GM13977 (cell line): Measurements from ENCODE around the gene CARNS1.

Source experiments
- DNase-seq: peaks from one replicate; pipeline ENCODE4 v3.0.0; 2012; ENCODE audit warnings: low spot score
- CTCF ChIP-seq: IDR thresholded peaks from 2 replicates; pipeline ENCODE4 v1.5.1; 2012; ENCODE audit warnings: mild to moderate bottlenecking, control low read depth; ENCODE audit not compliant: insufficient read depth; ENCODE audit errors: extremely low read depth, missing control alignments
- in situ Hi-C: fragments of 300-500 bp; cut with MboI; formaldehyde crosslinking; loops from one replicate; pipeline ENCODE4 v1.12.0; 2022; ENCODE audit warnings: low sequenced_read_pairs, low pct_unique_long_range_greater_than_20kb, mixed read lengths, inconsistent platforms; ENCODE audit not compliant: unreplicated experiment

The CARNS1 gene

DNA sequence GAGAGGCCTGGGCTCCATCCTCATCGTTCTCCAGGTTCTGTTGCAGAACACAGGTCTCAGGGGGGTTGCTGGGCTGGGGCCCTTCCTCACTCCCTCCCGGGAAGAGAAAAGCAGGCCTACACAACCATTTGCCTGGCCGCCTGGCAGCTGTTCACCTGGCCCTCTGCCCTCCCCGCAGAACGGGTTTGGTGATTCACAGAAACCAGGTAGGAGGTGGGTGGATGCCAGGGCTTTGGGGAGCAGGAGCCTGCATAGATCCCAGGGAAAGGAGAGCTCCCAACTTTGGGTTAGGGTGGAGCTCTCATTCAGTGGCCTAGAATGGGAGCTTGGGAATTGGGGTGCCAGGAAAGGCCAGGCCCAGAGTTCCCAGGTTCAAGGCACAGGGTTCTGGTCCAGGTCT, 52.6 kb downstream of the CARNS1 start:
- DNase-seq: no peak
- no peak for TF ChIP-seq CTCF
- in situ Hi-C loops: loop anchor here (10.0 kb wide), 1 partner anchor 63 kb away; the partner anchor contains the start of genes PPP1CA and TBC1D10C

DNA sequence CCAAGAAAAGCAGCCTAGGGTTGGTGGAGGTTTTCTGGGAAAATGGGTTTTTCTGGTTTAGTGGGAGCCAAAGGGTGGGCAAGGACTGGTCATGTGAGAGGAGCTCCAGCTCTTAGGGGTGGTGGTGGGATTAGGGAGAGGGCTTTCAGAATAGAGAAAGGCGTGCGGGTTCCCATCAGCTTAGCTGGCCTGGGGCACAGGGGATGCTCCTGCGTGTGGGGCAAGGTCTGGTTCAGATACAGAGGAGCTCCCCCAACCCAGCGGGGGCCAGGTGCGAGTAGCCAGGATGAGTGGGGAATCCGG, 52.9 kb downstream of the CARNS1 start:
- TF ChIP-seq CTCF: no peak
- no peak for DNase-seq
- in situ Hi-C loops: loop anchor here (10.0 kb wide), 1 partner anchor 64 kb away; the partner anchor contains the start of genes PPP1CA and TBC1D10C

DNA sequence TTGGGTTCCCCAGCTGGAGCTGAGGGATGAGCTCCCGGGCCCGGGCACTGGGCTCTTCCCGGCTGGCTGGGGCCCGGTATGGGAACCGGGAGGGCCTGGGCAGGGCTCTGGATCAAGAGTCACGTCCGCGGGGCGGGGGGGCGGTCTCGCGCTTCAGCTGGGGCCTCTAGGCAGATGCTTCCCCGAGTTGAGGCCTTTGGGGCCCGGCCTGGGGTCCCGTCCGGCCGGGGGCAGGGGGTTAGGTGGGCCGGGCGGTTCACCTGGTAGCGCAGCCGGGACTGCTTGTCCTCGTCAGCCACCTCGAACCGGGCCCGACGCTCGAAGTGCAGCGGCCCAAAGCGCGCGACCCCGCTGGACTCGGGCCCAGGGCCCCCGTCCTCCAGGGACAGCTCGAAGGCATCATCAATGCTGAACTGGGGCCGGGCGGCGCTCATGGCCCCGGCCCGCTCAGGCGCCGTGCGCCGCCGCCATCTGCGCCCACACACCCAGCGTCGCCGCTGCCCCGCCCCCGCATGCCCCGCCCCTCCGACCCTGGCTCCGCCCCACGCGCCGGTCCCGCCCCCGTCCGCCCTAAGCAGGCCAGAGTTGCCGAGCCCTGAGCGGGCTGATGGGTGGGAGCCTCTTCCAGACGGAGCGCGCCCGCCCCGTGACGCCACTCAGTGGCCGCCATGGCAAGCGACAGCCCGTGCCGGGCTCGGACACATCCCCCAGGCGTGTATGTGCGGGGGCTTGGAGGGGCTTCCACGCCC, 53.5 kb downstream of the CARNS1 start, which contains the start of gene TMEM134:
Gene TMEM134 (minus strand): TSS at position 493 of the 749 bp plus-strand sequence. CDS start 59 bp downstream, at position 434.
- peak; percentile 80 for TF ChIP-seq CTCF
- in situ Hi-C loops: loop anchor here (10.0 kb wide), 1 partner anchor 64 kb away; the partner anchor contains the start of genes PPP1CA and TBC1D10C
- DNase-seq: peak; percentile 97

GRCh38 chr11:67469508-67469811, 54.0 kb downstream of the CARNS1 start:
- DNase-seq: no peak
- in situ Hi-C loops: loop anchor here (10.0 kb wide), 1 partner anchor 65 kb away; the partner anchor contains the start of genes PPP1CA and TBC1D10C
- no peak for TF ChIP-seq CTCF

DNA sequence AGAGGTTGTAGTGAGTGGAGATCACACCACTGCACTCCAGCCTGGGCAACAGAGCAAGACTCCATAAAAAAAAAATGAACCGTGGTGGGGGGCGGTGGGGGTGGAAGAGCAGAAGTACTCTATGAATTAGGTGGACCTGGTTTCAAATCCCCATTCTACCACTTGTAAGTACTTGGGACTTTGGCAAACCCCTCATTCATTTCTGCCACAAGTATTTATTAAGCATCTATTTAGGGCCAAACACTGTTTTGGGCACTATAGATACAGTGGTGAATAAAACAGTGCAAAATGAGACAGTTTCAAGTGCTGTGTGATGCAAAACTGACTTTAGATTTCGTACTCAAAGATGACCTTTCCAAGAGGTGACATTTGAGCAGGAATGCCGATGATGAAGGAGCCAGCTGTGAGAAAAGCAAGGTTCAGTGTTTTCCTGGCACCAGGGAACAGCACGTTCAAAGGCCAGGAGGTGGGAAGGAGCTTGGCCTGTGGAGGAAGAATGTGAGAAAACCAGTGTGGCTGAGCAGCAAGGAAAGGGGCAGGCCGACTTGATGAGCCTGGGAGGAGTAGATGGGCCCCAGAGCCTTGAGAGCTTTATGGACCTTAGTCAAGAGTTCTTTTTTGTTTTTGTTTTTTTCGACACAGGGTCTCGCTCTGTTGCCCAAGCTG, 55.0 kb downstream of the CARNS1 start:
- no peak for DNase-seq
- TF ChIP-seq CTCF: no peak
- in situ Hi-C loops: no loop called here

DNA sequence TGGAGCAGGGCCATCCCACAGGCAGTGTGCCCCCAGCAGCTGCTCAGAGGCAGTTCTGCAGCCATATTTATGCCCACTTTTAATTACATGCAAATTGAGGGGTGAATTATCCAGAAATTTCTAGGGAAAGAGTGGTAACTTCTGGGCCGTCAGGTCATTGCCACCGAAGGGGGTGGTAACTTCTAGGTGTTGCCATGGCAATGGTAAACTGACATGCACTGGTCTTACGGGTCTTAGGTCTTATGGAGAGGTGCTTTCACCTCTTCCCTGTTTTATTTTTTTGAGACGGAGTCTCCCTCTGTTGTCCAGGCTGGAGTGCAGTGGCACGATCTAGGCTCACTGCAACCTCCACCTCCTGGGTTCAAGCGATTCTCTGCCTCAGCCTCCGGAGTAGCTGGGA, 57.4 kb downstream of the CARNS1 start:
- DNase-seq: no peak
- in situ Hi-C loops: no loop called here
- TF ChIP-seq CTCF: no peak
